Panc1 (cell line): ENCODE data around the gene KCNH1. TPM values are rescaled to one million over a fixed set of nuclear protein-coding genes. Genes with fewer than 3 reads are reported as not detected.

Experiments
- ATAC-seq: fragments of 200-7000 bp; cut with Tn5 transposase; 2 replicates; pipeline ENCODE4 v1.9.1; 2020; ENCODE audit warnings: mild to moderate bottlenecking, moderate library complexity
- BruUV-seq: library from RNA; stranded (reverse); fragments of 400-500 nt; replicated peaks from 2 replicates; lab custom pipeline; 2021; lab: Mats Ljungman, UMichigan
- CTCF ChIA-PET: fragments of 300-600 bp; sonication (Branson Sonifier 250); formaldehyde crosslinking; loops from one replicate; lab custom pipeline; 2022; ENCODE audit warnings: antibody characterized with exemption; lab: Charles Lee
- POLR2A ChIA-PET: fragments of 300-600 bp; sonication (Branson Sonifier 250); formaldehyde crosslinking; loops from one replicate; lab custom pipeline; 2022; ENCODE audit warnings: antibody characterized with exemption; lab: Charles Lee
- DNase-seq: peaks from one replicate; pipeline ENCODE4 v3.0.0-alpha.2; 2010; ENCODE audit warnings: low read depth, low spot score
- H3K27ac ChIP-seq: 2 replicates; pipeline ENCODE4 v1.5.1; 2011; ENCODE audit warnings: mild to moderate bottlenecking, low read length, inconsistent platforms
- H3K27me3 ChIP-seq: fragments of 200-500 bp; sonication (Bioruptor generic); 2 replicates; pipeline ENCODE4 v1.6.0; 2014; ENCODE audit warnings: low read length, inconsistent platforms; ENCODE audit not compliant: control insufficient read depth, insufficient read depth
- H3K36me3 ChIP-seq: fragments of 200-500 bp; sonication (Bioruptor generic); 2 replicates; pipeline ENCODE4 v1.5.1; 2014; ENCODE audit warnings: inconsistent platforms, mild to moderate bottlenecking, low read length, moderate library complexity; ENCODE audit not compliant: control insufficient read depth, insufficient read depth
- H3K4me1 ChIP-seq: 2 replicates; pipeline ENCODE4 v1.5.1; 2011; ENCODE audit warnings: inconsistent platforms, mild to moderate bottlenecking, low read length, moderate library complexity; ENCODE audit not compliant: control insufficient read depth, insufficient read depth
- H3K4me3 ChIP-seq, 2 experiments: 2 replicates each; pipeline ENCODE4 v1.5.1; 2011 to 2012; ENCODE audit warnings: low read depth in 2 of 2, low read length in 2 of 2, mild to moderate bottlenecking in 2 of 2, inconsistent platforms in 1 of 2, moderate library complexity in 1 of 2
- H3K9me3 ChIP-seq: fragments of 200-500 bp; sonication (Bioruptor generic); 2 replicates; pipeline ENCODE4 v1.5.1; 2014; ENCODE audit warnings: low read depth, mild to moderate bottlenecking, inconsistent platforms, low read length, moderate library complexity; ENCODE audit not compliant: control insufficient read depth, insufficient read depth
- CTCF ChIP-seq: fragments of 450-650 bp; IDR thresholded peaks from 2 replicates; pipeline ENCODE4 v1.5.1; 2017; ENCODE audit warnings: mild to moderate bottlenecking
- POLR2AphosphoS5 ChIP-seq: IDR thresholded peaks from 2 replicates; pipeline ENCODE4 v1.6.1; 2012; ENCODE audit warnings: mild to moderate bottlenecking, low read depth, low read length, moderate library complexity
- REST ChIP-seq, 2 experiments: IDR thresholded peaks; 2 replicates each; pipeline ENCODE4 v1.6.1; 2011 to 2012; ENCODE audit warnings: low read depth in 2 of 2, control low read depth in 1 of 2, low read length in 1 of 2, mild to moderate bottlenecking in 1 of 2, moderate library complexity in 1 of 2; ENCODE audit not compliant: insufficient read depth in 1 of 2
- SIN3A ChIP-seq: IDR thresholded peaks from 2 replicates; pipeline ENCODE4 v1.6.1; 2012; ENCODE audit warnings: low read depth, mild to moderate bottlenecking, low read length, moderate library complexity, borderline replicate concordance; ENCODE audit not compliant: insufficient read depth
- TCF7L2 ChIP-seq: IDR thresholded peaks from 2 replicates; pipeline ENCODE4 v1.6.1; 2011; ENCODE audit warnings: mild to moderate bottlenecking, low read depth, low read length, inconsistent platforms
- in situ Hi-C: cut with HindIII; loops from 2 replicates; pipeline ENCODE4 v1.10.0; 2016; ENCODE audit warnings: low sequenced_read_pairs, low pct_unique_long_range_greater_than_20kb
- intact Hi-C: fragments of 100-400 bp; cut with micrococcal nuclease; formaldehyde crosslinking; loops from one replicate; pipeline ENCODE4 v1.10.0; 2022; ENCODE audit not compliant: unreplicated experiment
- total RNA-seq: library from RNA; stranded (reverse); gene quantifications from one replicate; pipeline ENCODE4 v1.2.1, GENCODE V29; 2021; ENCODE audit not compliant: unreplicated experiment

Gene KCNH1
- total RNA-seq, 1 experiment from 2014 or later, result not detected

- POLR2A ChIA-PET, result no interaction called here
- CTCF ChIA-PET, result no interaction called here
- intact Hi-C loops, result no loop called here
These were observed 481.5 kb downstream of the KCNH1 start for GRCh38 chr1:210652329-210652954.

GRCh38 chr1:210650403-210650802 lies 483.5 kb downstream of the KCNH1 start:
- intact Hi-C loops, result no loop called here
- CTCF ChIA-PET, result no interaction called here
- BruUV-seq, result no TSS peak
- Histone ChIP-seq H3K27ac (no peak overlapping the region), H3K4me3 (no peak overlapping the region), H3K27me3 (no peaks in the 10 kb centered on the region), H3K9me3 (no peaks in the 10 kb centered on the region), H3K36me3 (no peaks in the 10 kb centered on the region), H3K4me1 (no peaks in the 10 kb centered on the region)
- in situ Hi-C loops, result no loop called here
- POLR2A ChIA-PET, result no interaction called here
- TF ChIP-seq SIN3A, result no peak
- TF ChIP-seq REST (IDR thresholded peaks at IDR 0.05; ENCODE audit: insufficient read depth in 1 of 2, low read depth in 2 of 2, low read length in 1 of 2), result no peak
- TF ChIP-seq POLR2AphosphoS5, result no peak
- TF ChIP-seq CTCF, result no peak
- no peak for TF ChIP-seq TCF7L2
- DNase-seq (no peak), ATAC-seq (no peak)

More at GRCh38 chr1:210652329-210652954, 481.5 kb downstream of the KCNH1 start:
- BruUV-seq, result no TSS peak
- no peaks in the 10 kb centered on the region for H3K9me3 ChIP-seq
- no peaks in the 10 kb centered on the region for H3K27me3 ChIP-seq
- no peaks in the 10 kb centered on the region for H3K36me3 ChIP-seq
- ATAC-seq, result no peak
- no peak for TF ChIP-seq TCF7L2
- no peak for TF ChIP-seq SIN3A
- TF ChIP-seq CTCF, result no peak
- TF ChIP-seq REST (IDR thresholded peaks at IDR 0.05; ENCODE audit: insufficient read depth in 1 of 2, low read depth in 2 of 2, low read length in 1 of 2), result no peak
- H3K4me1 ChIP-seq, result no peaks in the 10 kb centered on the region
- in situ Hi-C loops, result no loop called here
- no peak overlapping the region for H3K27ac ChIP-seq
- H3K4me3 ChIP-seq, result no peak overlapping the region
- no peak for DNase-seq
